ENCODE measurements around the gene TMEM184A. TPM values are rescaled to one million over a fixed set of nuclear protein-coding genes. Genes with fewer than 3 reads are reported as not detected.
"Not testable (repeated sequence)": the region's sequence is repeated elsewhere in the genome, so short reads cannot be mapped to it uniquely, and the experiment has no call there.

Gene TMEM184A
- total and polyA plus RNA-seq, 2 experiments from 2014 or later, result 0.18 to 0.66 TPM

DNA sequence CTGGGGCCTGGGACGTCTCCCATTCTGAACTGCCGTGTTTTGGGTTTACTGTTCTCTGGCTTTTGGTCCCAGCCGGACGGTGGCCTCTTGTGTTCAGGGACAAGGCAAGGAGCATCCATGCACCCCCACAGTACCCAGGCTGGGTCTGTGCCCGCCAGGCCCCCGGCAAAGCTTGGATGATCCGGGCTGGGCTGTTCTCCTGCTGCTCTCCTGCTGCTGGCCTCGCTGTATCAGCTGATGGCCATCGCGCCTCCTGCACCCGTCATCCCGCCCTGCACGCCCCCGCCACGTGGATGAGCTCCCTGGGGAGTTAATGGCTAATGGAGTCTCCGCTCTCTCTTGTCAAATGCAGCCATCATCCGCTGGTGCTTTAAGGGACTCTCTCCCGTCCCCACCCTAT lies 28.7 kb upstream of the TMEM184A start:
- Histone ChIP-seq H3K36me3 (ENCODE audit: insufficient read depth) (no peaks in the 10 kb centered on the region), H3K79me2 (replicated peaks; ENCODE audit: insufficient read depth) (no peaks in the 10 kb centered on the region), H3K9me2 (ENCODE audit: insufficient read depth) (no peaks in the 10 kb centered on the region), H3K4me3 (no peak overlapping the region), H3K27ac (ENCODE audit: low read depth) (no peak overlapping the region), H3F3A (replicated peaks; ENCODE audit: low read depth) (no peaks in the 10 kb centered on the region), H4K20me1 (replicated peaks; ENCODE audit: insufficient read depth) (no peaks in the 10 kb centered on the region), H3K4me2 (no peak overlapping the region), H3K27me3 (ENCODE audit: insufficient read depth) (no peaks in the 10 kb centered on the region), H2AFZ (no peak overlapping the region), H3K4me1 (ENCODE audit: insufficient read depth) (peaks cover 8% of the 10 kb centered on the region)
- Mint-ChIP-seq H3K4me1 (peaks cover 12% of the 10 kb centered on the region), H3K9me3 (peaks cover 15% of the 10 kb centered on the region), H3K27me3 (ENCODE audit: insufficient read depth, low read depth, poor library complexity) (peaks cover 12% of the 10 kb centered on the region), H3K4me3 (no peak overlapping the region), H3K27ac (no peak overlapping the region), H3K36me3 (ENCODE audit: low read depth) (peaks cover 14% of the 10 kb centered on the region; the same call in 2 of the 3 replicates)
- ATAC-seq (no peak), DNase-seq (ENCODE audit: low spot score) (no peak)
- no peak for TF ChIP-seq STAT1 (IDR thresholded peaks at IDR 0.05; ENCODE audit: unreplicated experiment)
- TF ChIP-seq CREB1 (CRISPR knock-in tag; IDR thresholded peaks at IDR 0.05; ENCODE audit: low read depth), result no peak
- no peak for TF ChIP-seq POLR2AphosphoS5 (IDR thresholded peaks at IDR 0.05; ENCODE audit: low read depth)
- no peak for TF ChIP-seq JUNB (IDR thresholded peaks at IDR 0.05; ENCODE audit: unreplicated experiment)
- no peak for TF ChIP-seq ZNF331 (CRISPR knock-in tag; IDR thresholded peaks at IDR 0.05; ENCODE audit: low read depth)
- TF ChIP-seq ETS1 (IDR thresholded peaks at IDR 0.05), result no peak
- no peak for TF ChIP-seq CTCF (conservative IDR thresholded peaks at IDR 0.05; ENCODE audit: low read depth in 2 of 2)

DNA sequence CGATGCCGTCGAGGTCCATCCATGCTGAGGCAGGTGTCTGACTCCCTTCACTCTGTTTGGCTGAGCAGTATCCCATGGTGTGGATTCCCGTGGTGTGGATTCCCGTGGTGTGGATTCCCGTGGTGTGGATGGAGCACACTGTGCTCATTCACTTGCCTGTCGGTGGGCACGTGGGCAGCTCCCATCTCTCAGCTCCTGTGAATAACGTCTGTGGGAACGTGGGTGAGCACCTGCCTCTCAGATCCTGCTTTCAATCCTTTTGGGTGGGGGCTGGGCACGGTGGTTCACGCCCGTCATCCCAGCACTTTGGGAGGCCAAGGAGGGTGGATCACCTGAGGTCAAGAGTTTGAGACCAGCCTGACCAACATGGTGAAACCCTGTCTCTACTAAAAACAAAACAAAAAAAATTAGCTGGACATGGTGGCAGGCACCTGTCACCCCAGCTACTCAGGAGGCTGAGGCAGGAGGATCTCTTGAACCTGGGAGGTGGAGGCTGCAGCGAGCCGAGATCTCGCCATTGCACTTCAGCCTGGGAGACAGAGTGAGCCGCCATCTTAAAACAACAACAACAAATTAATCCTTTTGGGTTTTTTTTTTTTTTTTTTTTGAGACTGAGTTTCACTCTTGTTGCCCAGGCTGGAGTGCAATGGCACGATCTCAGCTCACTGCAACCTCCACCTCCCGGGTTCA lies 27.4 kb upstream of the TMEM184A start:
- H3K27me3 ChIP-seq (ENCODE audit: insufficient read depth); H3K36me3 ChIP-seq (ENCODE audit: insufficient read depth); H3K9me2 ChIP-seq (ENCODE audit: insufficient read depth); H3F3A ChIP-seq (replicated peaks; ENCODE audit: low read depth); H3K79me2 ChIP-seq (replicated peaks; ENCODE audit: insufficient read depth); H3K4me3 ChIP-seq; H4K20me1 ChIP-seq (replicated peaks; ENCODE audit: insufficient read depth); H3K4me3 Mint-ChIP-seq; H3K27ac ChIP-seq (ENCODE audit: low read depth); H2AFZ ChIP-seq; H3K9me3 Mint-ChIP-seq; ATAC-seq; H3K27ac Mint-ChIP-seq; DNase-seq (ENCODE audit: low spot score); H3K4me2 ChIP-seq: not testable (repeated sequence)
- H3K4me1 ChIP-seq (ENCODE audit: insufficient read depth), result peaks cover 17% of the 10 kb centered on the region
- Mint-ChIP-seq H3K4me1 (peaks cover 20% of the 10 kb centered on the region), H3K27me3 (ENCODE audit: insufficient read depth, low read depth, poor library complexity) (peaks cover 17% of the 10 kb centered on the region), H3K36me3 (ENCODE audit: low read depth) (peaks cover 12% of the 10 kb centered on the region)
